Smooth muscle cell (in vitro differentiated cells): ENCODE data around the gene WDR83. TPM values are rescaled to one million over a fixed set of nuclear protein-coding genes. Genes with fewer than 3 reads are reported as not detected.
A peak's percentile ranks its signal among the peaks of the same experiment; 100 is the strongest.

Experiments
- DNase-seq: peaks from one replicate; lab custom pipeline; 2025; ENCODE audit not compliant: unreplicated experiment; lab: John Stamatoyannopoulos, UW
- H2AFZ ChIP-seq: fragments of 200-600 bp; sonication (generic); 2 replicates; pipeline ENCODE4 v1.6.0; 2016; ENCODE audit warnings: antibody characterized with exemption, low read depth, mild to moderate bottlenecking
- H3F3A ChIP-seq: fragments of 200-600 bp; sonication (generic); 2 replicates; pipeline ENCODE4 v1.6.0; 2017; ENCODE audit warnings: antibody characterized with exemption, low read depth
- H3K27ac ChIP-seq: fragments of 200-600 bp; sonication (generic); 2 replicates; pipeline ENCODE4 v1.5.1; 2016; ENCODE audit warnings: low read depth, mild to moderate bottlenecking
- H3K27me3 ChIP-seq: fragments of 200-600 bp; sonication (generic); 2 replicates; pipeline ENCODE4 v1.6.1; 2016; ENCODE audit warnings: low read depth, mild to moderate bottlenecking
- H3K36me3 ChIP-seq: fragments of 200-600 bp; sonication (generic); 2 replicates; pipeline ENCODE4 v1.5.1; 2016; ENCODE audit warnings: low read depth
- H3K4me1 ChIP-seq: fragments of 200-600 bp; sonication (generic); 2 replicates; pipeline ENCODE4 v1.5.1; 2016; ENCODE audit warnings: low read depth
- H3K4me2 ChIP-seq: fragments of 200-600 bp; sonication (generic); 2 replicates; pipeline ENCODE4 v1.6.0; 2016; ENCODE audit warnings: mild to moderate bottlenecking
- H3K4me3 ChIP-seq: fragments of 200-600 bp; sonication (generic); 2 replicates; pipeline ENCODE4 v1.5.1; 2016; ENCODE audit warnings: mild to moderate bottlenecking
- H3K79me2 ChIP-seq: fragments of 200-600 bp; sonication (generic); 2 replicates; pipeline ENCODE4 v1.6.0; 2016; ENCODE audit warnings: low read depth, mild to moderate bottlenecking
- H3K9ac ChIP-seq: fragments of 200-600 bp; sonication (generic); 2 replicates; pipeline ENCODE4 v1.6.0; 2016; ENCODE audit warnings: low read depth
- H3K9me3 ChIP-seq: fragments of 200-600 bp; sonication (generic); replicated peaks from 2 replicates; pipeline ENCODE4 v1.5.1; 2016; ENCODE audit warnings: low read depth
- H4K20me1 ChIP-seq: fragments of 200-600 bp; sonication (generic); 2 replicates; pipeline ENCODE4 v1.6.0; 2016; ENCODE audit warnings: low read depth
- WGBS: methylation state at CpG from one replicate; pipeline ENCODE4 v1.1.7; 2016; ENCODE audit warnings: low lambda C conversion rate; 5-methylcytosine and 5-hydroxymethylcytosine counted together
- polyA plus RNA-seq: library from polyadenylated mRNA; unstranded; fragments of >200 nt; fragmentation: Nextera tagmentation; extraction: Ambion mirVana; gene quantifications from 2 replicates; pipeline ENCODE4 v1.2.1, GENCODE V29; 2016
- total RNA-seq: library from RNA; depleted of rRNA; stranded (reverse); fragments of >200 nt; gene quantifications from 2 replicates; pipeline ENCODE4 v1.2.3, GENCODE V29; 2014
- TF ChIP-seq, protein P1 (sequence below): fragments of 200-600 bp; sonication (generic); IDR thresholded peaks from 2 replicates; pipeline ENCODE4 v1.5.1; 2017; ENCODE audit warnings: borderline replicate concordance, mild to moderate bottlenecking, antibody characterized with exemption; ENCODE audit not compliant: insufficient read depth, poor library complexity, severe bottlenecking

WDR83 gene
- total and polyA plus RNA-seq, 2 experiments from 2014 or later = 12.4 to 21.6 TPM

- H3F3A ChIP-seq = no peaks in the 10 kb centered on the region
- H3K4me3 ChIP-seq = no peak overlapping the region
- TF ChIP-seq, protein P1, sequence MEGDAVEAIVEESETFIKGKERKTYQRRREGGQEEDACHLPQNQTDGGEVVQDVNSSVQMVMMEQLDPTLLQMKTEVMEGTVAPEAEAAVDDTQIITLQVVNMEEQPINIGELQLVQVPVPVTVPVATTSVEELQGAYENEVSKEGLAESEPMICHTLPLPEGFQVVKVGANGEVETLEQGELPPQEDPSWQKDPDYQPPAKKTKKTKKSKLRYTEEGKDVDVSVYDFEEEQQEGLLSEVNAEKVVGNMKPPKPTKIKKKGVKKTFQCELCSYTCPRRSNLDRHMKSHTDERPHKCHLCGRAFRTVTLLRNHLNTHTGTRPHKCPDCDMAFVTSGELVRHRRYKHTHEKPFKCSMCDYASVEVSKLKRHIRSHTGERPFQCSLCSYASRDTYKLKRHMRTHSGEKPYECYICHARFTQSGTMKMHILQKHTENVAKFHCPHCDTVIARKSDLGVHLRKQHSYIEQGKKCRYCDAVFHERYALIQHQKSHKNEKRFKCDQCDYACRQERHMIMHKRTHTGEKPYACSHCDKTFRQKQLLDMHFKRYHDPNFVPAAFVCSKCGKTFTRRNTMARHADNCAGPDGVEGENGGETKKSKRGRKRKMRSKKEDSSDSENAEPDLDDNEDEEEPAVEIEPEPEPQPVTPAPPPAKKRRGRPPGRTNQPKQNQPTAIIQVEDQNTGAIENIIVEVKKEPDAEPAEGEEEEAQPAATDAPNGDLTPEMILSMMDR = no peak
- no peaks in the 10 kb centered on the region for H4K20me1 ChIP-seq
- no peak for DNase-seq
- H3K79me2 ChIP-seq = no peaks in the 10 kb centered on the region
- no peak overlapping the region for H3K27ac ChIP-seq
- no peaks in the 10 kb centered on the region for H3K9me3 ChIP-seq
- no peak overlapping the region for H3K9ac ChIP-seq
- H2AFZ ChIP-seq = no peak overlapping the region
- no peaks in the 10 kb centered on the region for H3K27me3 ChIP-seq
- 92% methylated on average over 6 of the region's 6 CpGs for WGBS
- no peaks in the 10 kb centered on the region for H3K4me1 ChIP-seq
- peaks cover 4% of the 10 kb centered on the region for H3K36me3 ChIP-seq
- no peak overlapping the region for H3K4me2 ChIP-seq
These were observed 14.4 kb upstream of the WDR83 start for GRCh38 chr19:12652219-12652618.

DNA sequence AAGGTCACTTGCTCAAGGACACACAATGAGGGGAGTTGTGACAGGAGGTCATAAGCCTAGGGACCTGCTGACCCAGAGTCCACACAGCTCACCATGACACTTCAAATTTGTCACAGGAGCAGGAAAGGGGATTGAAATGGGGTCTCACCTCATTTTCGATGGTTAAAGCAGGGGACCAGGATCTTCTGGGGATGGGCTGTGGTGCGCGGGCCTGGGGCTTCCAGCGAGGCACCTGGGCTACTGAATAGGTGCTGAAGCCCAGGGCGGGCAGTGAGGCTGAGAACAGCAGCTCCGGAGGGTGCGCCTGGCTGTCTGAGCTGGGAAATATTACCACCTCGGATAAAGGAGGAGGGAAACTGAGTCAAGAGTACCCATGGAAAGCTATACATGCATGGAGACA lies 11.1 kb upstream of the WDR83 start:
- Histone ChIP-seq H3K9ac (no peak overlapping the region), H3F3A (no peaks in the 10 kb centered on the region), H3K79me2 (no peaks in the 10 kb centered on the region), H3K36me3 (peaks cover 4% of the 10 kb centered on the region), H3K4me2 (no peak overlapping the region), H3K27ac (no peak overlapping the region), H3K27me3 (no peaks in the 10 kb centered on the region), H3K4me3 (no peak overlapping the region), H4K20me1 (no peaks in the 10 kb centered on the region), H3K9me3 (no peaks in the 10 kb centered on the region), H3K4me1 (no peaks in the 10 kb centered on the region), H2AFZ (no peak overlapping the region)
- WGBS = 97% methylated on average over 8 of the region's 8 CpGs
- DNase-seq = no peak
- TF ChIP-seq, protein P1 = no peak

GRCh38 chr19:12656899-12657571 lies 9.6 kb upstream of the WDR83 start:
- no peaks in the 10 kb centered on the region for H3F3A ChIP-seq
- no peaks in the 10 kb centered on the region for H3K4me1 ChIP-seq
- no peak overlapping the region for H3K4me3 ChIP-seq
- no peaks in the 10 kb centered on the region for H3K9me3 ChIP-seq
- no peak overlapping the region for H3K4me2 ChIP-seq
- DNase-seq = no peak
- no peaks in the 10 kb centered on the region for H4K20me1 ChIP-seq
- no peaks in the 10 kb centered on the region for H3K79me2 ChIP-seq
- peaks cover 4% of the 10 kb centered on the region for H3K36me3 ChIP-seq
- no peaks in the 10 kb centered on the region for H3K27me3 ChIP-seq
- no peak overlapping the region for H3K9ac ChIP-seq
- H2AFZ ChIP-seq = no peak overlapping the region
- TF ChIP-seq, protein P1 = no peak
- no peak overlapping the region for H3K27ac ChIP-seq
- 96% methylated on average over 24 of the region's 50 CpGs for WGBS

DNA sequence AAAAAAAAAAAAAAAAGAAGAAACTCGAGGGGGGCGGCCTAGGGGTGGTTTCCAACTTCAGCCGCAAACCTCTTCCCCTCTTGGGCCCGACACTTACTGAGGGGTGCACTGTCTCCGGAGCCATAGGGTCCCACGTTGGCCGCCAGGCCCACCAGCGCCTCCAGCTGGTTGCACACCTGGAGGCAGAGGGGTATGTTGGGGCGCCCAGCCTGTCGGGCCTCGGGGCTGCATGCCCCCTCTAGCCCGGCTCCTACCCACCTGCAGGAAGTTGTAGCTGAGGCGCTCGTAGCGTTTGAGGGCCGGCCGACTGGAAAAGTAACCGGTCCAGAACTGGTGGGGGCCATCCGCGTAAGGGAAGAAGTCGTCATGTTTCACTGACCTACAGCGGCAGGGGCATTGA lies 8.6 kb upstream of the WDR83 start:
- Histone ChIP-seq H3K79me2 (no peaks in the 10 kb centered on the region), H2AFZ (no peak overlapping the region), H3K9ac (no peak overlapping the region), H3K9me3 (no peaks in the 10 kb centered on the region), H4K20me1 (no peaks in the 10 kb centered on the region), H3K27ac (no peak overlapping the region), H3K4me2 (no peak overlapping the region), H3F3A (no peaks in the 10 kb centered on the region), H3K4me3 (no peak overlapping the region), H3K27me3 (no peaks in the 10 kb centered on the region), H3K4me1 (no peaks in the 10 kb centered on the region), H3K36me3 (peaks cover 4% of the 10 kb centered on the region)
- WGBS = 97% methylated on average over 22 of the region's 22 CpGs
- no peak for DNase-seq
- TF ChIP-seq, protein P1 = peak; percentile 22
